Measurements from ENCODE around the gene ELOVL4. TPM values are rescaled to one million over a fixed set of nuclear protein-coding genes. Genes with fewer than 3 reads are reported as not detected.

Gene ELOVL4
- total RNA-seq, 2 donors from 2014 or later, result 3.2 to 3.4 TPM

GRCh38 chr6:79894939-79895338 is 52.4 kb downstream of the ELOVL4 start:
- Mint-ChIP-seq H3K9me3 (peaks cover 6% of the 10 kb centered on the region), H3K36me3 (ENCODE audit: low read depth) (no peaks in the 10 kb centered on the region), H3K27me3 (peaks cover 4% of the 10 kb centered on the region), H3K27ac (no peak overlapping the region), H3K4me1 (no peaks in the 10 kb centered on the region), H3K4me3 (no peak overlapping the region)
- ATAC-seq (replicated peaks), result no peak

- Mint-ChIP-seq H3K27ac (no peak overlapping the region), H3K4me3 (no peak overlapping the region), H3K4me1 (no peaks in the 10 kb centered on the region), H3K36me3 (ENCODE audit: low read depth) (no peaks in the 10 kb centered on the region), H3K9me3 (peaks cover 6% of the 10 kb centered on the region), H3K27me3 (peaks cover 20% of the 10 kb centered on the region)
- no peak for ATAC-seq (replicated peaks)
Measured at GRCh38 chr6:79888587-79888986, 58.8 kb downstream of the ELOVL4 start.

GRCh38 chr6:79878142-79878748 is 69.1 kb downstream of the ELOVL4 start:
- H3K9me3 Mint-ChIP-seq, result peaks cover 3% of the 10 kb centered on the region
- H3K27ac Mint-ChIP-seq, result no peak overlapping the region
- peaks cover 28% of the 10 kb centered on the region for H3K27me3 Mint-ChIP-seq
- H3K4me1 Mint-ChIP-seq, result no peaks in the 10 kb centered on the region
- no peak for ATAC-seq (replicated peaks)
- H3K4me3 Mint-ChIP-seq, result no peak overlapping the region
- H3K36me3 Mint-ChIP-seq (ENCODE audit: low read depth), result no peaks in the 10 kb centered on the region

- H3K9me3 Mint-ChIP-seq, result peaks cover 3% of the 10 kb centered on the region
- peaks cover 20% of the 10 kb centered on the region for H3K27me3 Mint-ChIP-seq
- no peak for ATAC-seq (replicated peaks)
- H3K4me1 Mint-ChIP-seq, result peaks cover 5% of the 10 kb centered on the region
- H3K27ac Mint-ChIP-seq, result no peak overlapping the region
- H3K36me3 Mint-ChIP-seq (ENCODE audit: low read depth), result no peaks in the 10 kb centered on the region
- H3K4me3 Mint-ChIP-seq, result no peak overlapping the region
Measured at GRCh38 chr6:79874531-79875134, 72.7 kb downstream of the ELOVL4 start.

GRCh38 chr6:79872986-79873385 is 74.4 kb downstream of the ELOVL4 start:
- peaks cover 17% of the 10 kb centered on the region for H3K27me3 Mint-ChIP-seq
- H3K4me1 Mint-ChIP-seq, result peaks cover 8% of the 10 kb centered on the region
- no peak for ATAC-seq (replicated peaks)
- H3K4me3 Mint-ChIP-seq, result no peak overlapping the region
- H3K9me3 Mint-ChIP-seq, result no peaks in the 10 kb centered on the region
- H3K36me3 Mint-ChIP-seq (ENCODE audit: low read depth), result no peaks in the 10 kb centered on the region
- no peak overlapping the region for H3K27ac Mint-ChIP-seq

- Mint-ChIP-seq H3K36me3 (ENCODE audit: low read depth) (no peaks in the 10 kb centered on the region), H3K4me3 (no peak overlapping the region), H3K4me1 (peaks cover 8% of the 10 kb centered on the region), H3K9me3 (no peaks in the 10 kb centered on the region), H3K27ac (no peak overlapping the region), H3K27me3 (peaks cover 17% of the 10 kb centered on the region)
- no peak for ATAC-seq (replicated peaks)
Measured at GRCh38 chr6:79872303-79872702, 75.0 kb downstream of the ELOVL4 start.

- Mint-ChIP-seq H3K36me3 (ENCODE audit: low read depth) (no peaks in the 10 kb centered on the region), H3K9me3 (no peaks in the 10 kb centered on the region), H3K27ac (peak overlapping the region; percentile 43), H3K27me3 (peaks cover 4% of the 10 kb centered on the region), H3K4me3 (peak overlapping the region; percentile 67), H3K4me1 (peaks cover 8% of the 10 kb centered on the region)
- peak; percentile 100 for ATAC-seq (replicated peaks)
Measured at GRCh38 chr6:79869600-79870084, 77.7 kb downstream of the ELOVL4 start.

- H3K4me3 Mint-ChIP-seq, result peak overlapping the region; percentile 67
- H3K36me3 Mint-ChIP-seq (ENCODE audit: low read depth), result no peaks in the 10 kb centered on the region
- no peaks in the 10 kb centered on the region for H3K27me3 Mint-ChIP-seq
- no peaks in the 10 kb centered on the region for H3K9me3 Mint-ChIP-seq
- H3K4me1 Mint-ChIP-seq, result peaks cover 8% of the 10 kb centered on the region
- no peak overlapping the region for H3K27ac Mint-ChIP-seq
- no peak for ATAC-seq (replicated peaks)
Measured at GRCh38 chr6:79869184-79869583, 78.2 kb downstream of the ELOVL4 start.

GRCh38 chr6:79868098-79868722 is 79.1 kb downstream of the ELOVL4 start:
- H3K4me1 Mint-ChIP-seq, result peaks cover 8% of the 10 kb centered on the region
- H3K36me3 Mint-ChIP-seq (ENCODE audit: low read depth), result no peaks in the 10 kb centered on the region
- ATAC-seq (replicated peaks), result no peak
- no peak overlapping the region for H3K27ac Mint-ChIP-seq
- no peak overlapping the region for H3K4me3 Mint-ChIP-seq
- no peaks in the 10 kb centered on the region for H3K27me3 Mint-ChIP-seq
- no peaks in the 10 kb centered on the region for H3K9me3 Mint-ChIP-seq

Other genes with a start within 250 kb of the ELOVL4 start
- gene TTK, start 57.1 kb upstream of the ELOVL4 start, total RNA-seq, result 10 to 100 TPM; 33.3 to 38.1 TPM
- gene BCKDHB, start 159.1 kb upstream of the ELOVL4 start, total RNA-seq, result 10 to 100 TPM; 15.9 to 16.0 TPM

Measured in activated T-helper 17 cell treated with anti-CD3 and anti-CD28 coated beads, Interleukin-2, amount 50 U/mL, for 72 hours (primary cell).